HEK293 (cell line): ENCODE measurements around the gene MYMK.

Source experiments
- CTCF ChIA-PET: fragments of 350-600 bp; formaldehyde crosslinking; extraction: SDS; loops from one replicate; lab custom pipeline; 2021; ENCODE audit warnings: antibody characterized with exemption; lab: Yijun Ruan, JAX
- POLR2A ChIA-PET: fragments of 300-600 bp; formaldehyde crosslinking; extraction: SDS; loops from one replicate; lab custom pipeline; 2020; ENCODE audit warnings: antibody characterized with exemption, inconsistent platforms; lab: Yijun Ruan, JAX
- H3K27ac ChIP-seq: fragments of 200-500 bp; sonication (Bioruptor generic); 2 replicates; pipeline ENCODE4 v1.5.1; 2014; ENCODE audit warnings: low read depth, low read length, control low read depth, inconsistent platforms; ENCODE audit errors: extremely low read depth
- H3K36me3 ChIP-seq, 2 experiments: fragments of 200-500 bp in 1 of 2; sonication (Bioruptor generic) in 1 of 2; 1 replicate in 1 of 2; 2 replicates in 1 of 2; pipeline ENCODE4 v1.5.1; 2014 to 2017; ENCODE audit warnings: inconsistent platforms in 2 of 2, low read length in 2 of 2; ENCODE audit not compliant: control insufficient read depth in 2 of 2, insufficient read depth in 1 of 2
- H3K4me1 ChIP-seq: fragments of 200-500 bp; sonication (Bioruptor generic); 2 replicates; pipeline ENCODE4 v1.5.1; 2014; ENCODE audit warnings: mild to moderate bottlenecking, low read length, inconsistent platforms; ENCODE audit not compliant: control insufficient read depth, insufficient read depth
- H3K4me3 ChIP-seq: 2 replicates; pipeline ENCODE4 v1.5.1; 2011; ENCODE audit warnings: low read depth, mild to moderate bottlenecking, control low read depth, low read length, moderate library complexity
- H3K9me3 ChIP-seq: fragments of 200-500 bp; sonication (Bioruptor generic); 2 replicates; pipeline ENCODE4 v1.5.1; 2014; ENCODE audit warnings: low read depth, low read length, inconsistent platforms; ENCODE audit not compliant: control insufficient read depth, insufficient read depth
- RBAK ChIP-seq: fragments of 450-650 bp; formaldehyde crosslinking; IDR thresholded peaks from 2 replicates; pipeline ENCODE4 v1.5.1; 2016; ENCODE audit warnings: missing biosample characterization, missing genetic modification characterization
- SP3 ChIP-seq: fragments of 450-650 bp; formaldehyde crosslinking; IDR thresholded peaks from 2 replicates; pipeline ENCODE4 v1.5.1; 2016; ENCODE audit warnings: missing biosample characterization, missing genetic modification characterization
- ZBTB11 ChIP-seq: fragments of 450-650 bp; formaldehyde crosslinking; conservative IDR thresholded peaks from 2 replicates; pipeline ENCODE4 v1.5.1; 2016; ENCODE audit warnings: low read depth, missing biosample characterization, missing genetic modification characterization
- ZNF140 ChIP-seq: fragments of 450-650 bp; formaldehyde crosslinking; IDR thresholded peaks from 2 replicates; pipeline ENCODE4 v1.5.1; 2016; ENCODE audit warnings: missing biosample characterization, missing genetic modification characterization
- ZNF175 ChIP-seq: fragments of 450-650 bp; formaldehyde crosslinking; IDR thresholded peaks from 2 replicates; pipeline ENCODE4 v1.5.1; 2016; ENCODE audit warnings: missing biosample characterization, missing genetic modification characterization
- ZNF221 ChIP-seq: fragments of 450-650 bp; formaldehyde crosslinking; IDR thresholded peaks from 2 replicates; pipeline ENCODE4 v1.5.1; 2017; ENCODE audit warnings: missing biosample characterization, missing genetic modification characterization, borderline replicate concordance
- ZNF239 ChIP-seq: fragments of 450-650 bp; formaldehyde crosslinking; IDR thresholded peaks from 2 replicates; pipeline ENCODE4 v1.5.1; 2016; ENCODE audit warnings: missing biosample characterization, missing genetic modification characterization
- ZNF26 ChIP-seq: fragments of 450-650 bp; formaldehyde crosslinking; IDR thresholded peaks from 2 replicates; pipeline ENCODE4 v1.5.1; 2016; ENCODE audit warnings: missing biosample characterization, missing genetic modification characterization
- ZNF274 ChIP-seq, 2 experiments: fragments of 200-500 bp in 1 of 2; fragments of 450-650 bp in 1 of 2; sonication (Bioruptor generic) in 1 of 2; formaldehyde crosslinking in 1 of 2; IDR thresholded peaks; 2 replicates each; pipeline versions ENCODE4 v1.5.1 to v1.6.1; 2014 to 2016; ENCODE audit warnings: borderline replicate concordance in 1 of 2, inconsistent platforms in 1 of 2, low read length in 1 of 2, missing biosample characterization in 1 of 2, missing genetic modification characterization in 1 of 2
- ZNF404 ChIP-seq: fragments of 450-650 bp; formaldehyde crosslinking; IDR thresholded peaks from 2 replicates; pipeline ENCODE4 v1.5.1; 2017; ENCODE audit warnings: missing biosample characterization, missing genetic modification characterization
- ZNF416 ChIP-seq: fragments of 450-650 bp; formaldehyde crosslinking; IDR thresholded peaks from 2 replicates; pipeline ENCODE4 v1.5.1; 2016; ENCODE audit warnings: missing biosample characterization, missing genetic modification characterization
- ZNF488 ChIP-seq: fragments of 450-650 bp; formaldehyde crosslinking; IDR thresholded peaks from 2 replicates; pipeline ENCODE4 v1.5.1; 2016; ENCODE audit warnings: missing biosample characterization, missing genetic modification characterization
- ZNF555 ChIP-seq: fragments of 450-650 bp; formaldehyde crosslinking; conservative IDR thresholded peaks from 2 replicates; pipeline ENCODE4 v1.5.1; 2017; ENCODE audit warnings: missing biosample characterization, mild to moderate bottlenecking, missing genetic modification characterization, inconsistent platforms
- ZNF600 ChIP-seq: fragments of 450-650 bp; formaldehyde crosslinking; IDR thresholded peaks from 2 replicates; pipeline ENCODE4 v1.5.1; 2016; ENCODE audit warnings: missing biosample characterization, missing genetic modification characterization
- ZNF837 ChIP-seq: fragments of 450-650 bp; formaldehyde crosslinking; IDR thresholded peaks from 2 replicates; pipeline ENCODE4 v1.5.1; 2016; ENCODE audit warnings: missing biosample characterization, missing genetic modification characterization
- ZSCAN4 ChIP-seq: fragments of 450-650 bp; formaldehyde crosslinking; IDR thresholded peaks from 2 replicates; pipeline ENCODE4 v1.5.1; 2017; ENCODE audit warnings: missing biosample characterization, missing genetic modification characterization
- TF ChIP-seq, protein P1 (sequence below): fragments of 450-650 bp; formaldehyde crosslinking; IDR thresholded peaks from 2 replicates; pipeline ENCODE4 v1.5.1; 2016; ENCODE audit warnings: missing biosample characterization, missing genetic modification characterization
- TF ChIP-seq, protein P2 (sequence below): fragments of 450-650 bp; IDR thresholded peaks from 2 replicates; pipeline ENCODE4 v1.5.1; 2018; ENCODE audit warnings: missing biosample characterization, mild to moderate bottlenecking, missing genetic modification characterization

Gene MYMK

DNA sequence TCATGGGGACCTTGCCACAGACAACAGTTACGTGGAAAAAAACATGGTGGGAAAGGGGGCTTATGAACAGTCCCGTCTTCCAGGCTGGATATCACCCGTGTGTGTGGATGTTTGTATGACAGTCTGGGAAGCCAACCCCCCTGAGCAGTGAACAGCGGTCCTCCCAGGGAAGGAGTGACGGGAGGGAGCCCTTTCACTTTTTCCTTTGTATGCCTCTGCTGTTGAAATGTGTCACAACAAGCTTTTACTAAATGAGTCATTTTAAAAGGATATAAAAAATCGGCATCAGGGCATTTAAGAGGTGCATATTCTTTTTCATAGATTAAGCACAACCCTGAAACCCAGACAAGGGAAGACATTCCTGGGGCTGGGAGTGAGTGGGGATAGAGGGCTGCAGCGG, 5.1 kb downstream of the MYMK start:
- H3K9me3 ChIP-seq: no peaks in the 10 kb centered on the region
- TF ChIP-seq ZNF221 (tag by site-specific recombination) (no peak), RBAK (no peak), ZNF239 (tag by site-specific recombination) (no peak)
- TF ChIP-seq, all 188 proteins: peak for 0
- POLR2A ChIA-PET: no interaction called here
- Histone ChIP-seq H3K27ac (no peak overlapping the region), H3K36me3 (no peaks in the 10 kb centered on the region), H3K4me3 (no peak overlapping the region), H3K4me1 (no peaks in the 10 kb centered on the region)
- CTCF ChIA-PET: no interaction called here

DNA sequence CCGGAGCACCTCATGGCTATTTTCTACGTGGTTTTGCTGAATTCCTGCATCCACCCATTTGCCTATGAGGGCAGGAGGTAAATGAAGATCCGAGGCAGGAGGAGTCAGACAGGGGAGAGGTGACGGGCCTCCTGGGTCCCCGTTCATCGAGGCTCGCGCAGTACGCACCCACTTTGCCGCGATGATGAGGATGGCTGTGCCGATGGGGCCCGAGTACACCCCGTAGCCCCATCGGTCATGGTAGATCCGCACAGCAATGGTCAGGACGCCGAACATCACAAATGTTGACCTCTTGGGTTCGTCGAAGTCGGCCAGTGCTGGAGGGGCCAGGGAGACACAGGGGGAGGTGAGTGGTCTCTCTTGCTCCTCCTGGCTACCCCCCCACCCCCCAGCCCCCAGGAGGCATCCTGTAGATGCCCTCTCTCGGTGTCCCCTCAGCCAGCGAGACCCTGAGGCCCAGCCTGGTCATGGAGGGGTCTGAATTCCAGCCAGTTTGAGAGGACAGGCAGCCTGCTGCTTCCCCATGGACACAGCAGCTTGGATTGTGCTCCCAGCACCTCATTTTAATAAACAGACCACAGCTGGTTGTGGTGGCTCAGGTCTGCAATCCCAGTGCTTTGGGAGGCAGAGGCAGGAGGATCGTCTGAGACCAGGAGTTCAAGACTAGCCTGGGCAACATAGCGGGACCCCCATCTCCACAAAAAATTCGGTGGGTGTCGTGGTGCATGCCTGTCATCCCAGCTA, 5.9 kb downstream of the MYMK start:
- no peak overlapping the region for H3K4me3 ChIP-seq
- H3K4me1 ChIP-seq: no peaks in the 10 kb centered on the region
- ChIA-PET CTCF (interaction anchor here (0.6 to 1.0 kb wide), 2 partner anchors 8 to 339 kb away, joined by 3 read pairs; no protein-coding TSS in a partner anchor), POLR2A (no interaction called here)
- TF ChIP-seq ZNF175: no peak
- TF ChIP-seq ZNF555 (tag by site-specific recombination): no peak
- TF ChIP-seq ZNF404 (tag by site-specific recombination): no peak
- TF ChIP-seq ZNF26 (tag by site-specific recombination): no peak
- TF ChIP-seq ZSCAN4 (tag by site-specific recombination): no peak
- no peak for TF ChIP-seq ZNF140 (tag by site-specific recombination)
- no peak for TF ChIP-seq ZNF416 (tag by site-specific recombination)
- TF ChIP-seq, protein P1, sequence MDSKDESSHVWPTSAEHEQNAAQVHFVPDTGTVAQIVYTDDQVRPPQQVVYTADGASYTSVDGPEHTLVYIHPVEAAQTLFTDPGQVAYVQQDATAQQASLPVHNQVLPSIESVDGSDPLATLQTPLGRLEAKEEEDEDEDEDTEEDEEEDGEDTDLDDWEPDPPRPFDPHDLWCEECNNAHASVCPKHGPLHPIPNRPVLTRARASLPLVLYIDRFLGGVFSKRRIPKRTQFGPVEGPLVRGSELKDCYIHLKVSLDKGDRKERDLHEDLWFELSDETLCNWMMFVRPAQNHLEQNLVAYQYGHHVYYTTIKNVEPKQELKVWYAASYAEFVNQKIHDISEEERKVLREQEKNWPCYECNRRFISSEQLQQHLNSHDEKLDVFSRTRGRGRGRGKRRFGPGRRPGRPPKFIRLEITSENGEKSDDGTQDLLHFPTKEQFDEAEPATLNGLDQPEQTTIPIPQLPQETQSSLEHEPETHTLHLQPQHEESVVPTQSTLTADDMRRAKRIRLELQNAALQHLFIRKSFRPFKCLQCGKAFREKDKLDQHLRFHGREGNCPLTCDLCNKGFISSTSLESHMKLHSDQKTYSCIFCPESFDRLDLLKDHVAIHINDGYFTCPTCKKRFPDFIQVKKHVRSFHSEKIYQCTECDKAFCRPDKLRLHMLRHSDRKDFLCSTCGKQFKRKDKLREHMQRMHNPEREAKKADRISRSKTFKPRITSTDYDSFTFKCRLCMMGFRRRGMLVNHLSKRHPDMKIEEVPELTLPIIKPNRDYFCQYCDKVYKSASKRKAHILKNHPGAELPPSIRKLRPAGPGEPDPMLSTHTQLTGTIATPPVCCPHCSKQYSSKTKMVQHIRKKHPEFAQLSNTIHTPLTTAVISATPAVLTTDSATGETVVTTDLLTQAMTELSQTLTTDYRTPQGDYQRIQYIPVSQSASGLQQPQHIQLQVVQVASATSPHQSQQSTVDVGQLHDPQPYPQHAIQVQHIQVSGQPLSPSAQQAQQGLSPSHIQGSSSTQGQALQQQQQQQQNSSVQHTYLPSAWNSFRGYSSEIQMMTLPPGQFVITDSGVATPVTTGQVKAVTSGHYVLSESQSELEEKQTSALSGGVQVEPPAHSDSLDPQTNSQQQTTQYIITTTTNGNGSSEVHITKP: no peak
- no peak for TF ChIP-seq ZNF488 (tag by site-specific recombination)
- TF ChIP-seq, protein P2, sequence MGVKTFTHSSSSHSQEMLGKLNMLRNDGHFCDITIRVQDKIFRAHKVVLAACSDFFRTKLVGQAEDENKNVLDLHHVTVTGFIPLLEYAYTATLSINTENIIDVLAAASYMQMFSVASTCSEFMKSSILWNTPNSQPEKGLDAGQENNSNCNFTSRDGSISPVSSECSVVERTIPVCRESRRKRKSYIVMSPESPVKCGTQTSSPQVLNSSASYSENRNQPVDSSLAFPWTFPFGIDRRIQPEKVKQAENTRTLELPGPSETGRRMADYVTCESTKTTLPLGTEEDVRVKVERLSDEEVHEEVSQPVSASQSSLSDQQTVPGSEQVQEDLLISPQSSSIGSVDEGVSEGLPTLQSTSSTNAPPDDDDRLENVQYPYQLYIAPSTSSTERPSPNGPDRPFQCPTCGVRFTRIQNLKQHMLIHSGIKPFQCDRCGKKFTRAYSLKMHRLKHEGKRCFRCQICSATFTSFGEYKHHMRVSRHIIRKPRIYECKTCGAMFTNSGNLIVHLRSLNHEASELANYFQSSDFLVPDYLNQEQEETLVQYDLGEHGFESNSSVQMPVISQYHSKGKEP (tag by site-specific recombination): no peak
- TF ChIP-seq ZNF837 (tag by site-specific recombination): no peak
- TF ChIP-seq ZBTB11: no peak
- TF ChIP-seq SP3 (tag by site-specific recombination): no peak
- TF ChIP-seq ZNF274 (IDR thresholded peaks at IDR 0.05; ENCODE audit: low read length): no peak
- TF ChIP-seq ZNF274 (tag by site-specific recombination; IDR thresholded peaks at IDR 0.05; ENCODE audit: borderline replicate concordance): no peak
- TF ChIP-seq ZNF600 (tag by site-specific recombination): no peak
- no peaks in the 10 kb centered on the region for H3K36me3 ChIP-seq
- no peaks in the 10 kb centered on the region for H3K9me3 ChIP-seq
- no peak overlapping the region for H3K27ac ChIP-seq
